Progenitor cell of endocrine pancreas (in vitro differentiated cells): ENCODE results near the gene VSTM2B. TPM values are rescaled to one million over a fixed set of nuclear protein-coding genes. Genes with fewer than 3 reads are reported as not detected.
A peak's percentile ranks its signal among the peaks of the same experiment; 100 is the strongest.

Source experiments
- DNase-seq: peaks from one replicate; pipeline ENCODE4 v3.0.0; 2021; ENCODE audit warnings: low spot score; ENCODE audit not compliant: unreplicated experiment
- H3K27ac Mint-ChIP-seq: 2 replicates; pipeline ENCODE4 v1.8.0; 2021; ENCODE audit warnings: mild to moderate bottlenecking, moderate library complexity, mixed read lengths
- H3K27me3 Mint-ChIP-seq: 2 replicates; pipeline ENCODE4 v1.8.0; 2021; ENCODE audit warnings: mixed read lengths
- H3K36me3 Mint-ChIP-seq: 2 replicates; pipeline ENCODE4 v1.8.0; 2022; ENCODE audit warnings: mixed read lengths; ENCODE audit not compliant: insufficient read depth
- H3K4me1 Mint-ChIP-seq: 2 replicates; pipeline ENCODE4 v1.8.0; 2021; ENCODE audit warnings: low read depth, mixed read lengths
- H3K4me3 Mint-ChIP-seq: 2 replicates; pipeline ENCODE4 v1.8.0; 2021; ENCODE audit warnings: low read depth, mild to moderate bottlenecking, moderate library complexity, mixed read lengths
- H3K9me3 Mint-ChIP-seq: 2 replicates; pipeline ENCODE4 v1.8.0; 2021; ENCODE audit warnings: low read depth, mixed read lengths
- CTCF ChIP-seq: fragments of 200-600 bp; sonication (generic); IDR thresholded peaks from one replicate; pipeline ENCODE4 v1.5.0; 2021; ENCODE audit warnings: antibody characterized with exemption, mild to moderate bottlenecking; ENCODE audit not compliant: unreplicated experiment
- total RNA-seq: library from RNA; stranded (reverse); gene quantifications from 2 replicates; pipeline ENCODE4 v1.2.1, GENCODE V29; 2021

VSTM2B gene
- total RNA-seq, 1 donor from 2014 or later: not detected

GRCh38 chr19:29524201-29524911 is 1.4 kb upstream of the VSTM2B start:
- no peaks in the 10 kb centered on the region for H3K9me3 Mint-ChIP-seq
- H3K27ac Mint-ChIP-seq: no peak overlapping the region
- H3K4me1 Mint-ChIP-seq: peaks cover 11% of the 10 kb centered on the region
- no peak for DNase-seq
- no peaks in the 10 kb centered on the region for H3K36me3 Mint-ChIP-seq
- no peak for TF ChIP-seq CTCF
- H3K4me3 Mint-ChIP-seq: no peak overlapping the region
- H3K27me3 Mint-ChIP-seq: peaks cover 86% of the 10 kb centered on the region

GRCh38 chr19:29524912-29525831 is 622 bp upstream of the VSTM2B start:
- Mint-ChIP-seq H3K27me3 (peaks cover 83% of the 10 kb centered on the region), H3K36me3 (no peaks in the 10 kb centered on the region), H3K4me1 (peaks cover 13% of the 10 kb centered on the region), H3K9me3 (no peaks in the 10 kb centered on the region), H3K27ac (no peak overlapping the region), H3K4me3 (peak overlapping the region; percentile 38)
- DNase-seq: no peak
- TF ChIP-seq CTCF: no peak

GRCh38 chr19:29526730-29527499 is 1.1 kb downstream of the VSTM2B start:
- Mint-ChIP-seq H3K9me3 (no peaks in the 10 kb centered on the region), H3K27me3 (peaks cover 81% of the 10 kb centered on the region), H3K27ac (no peak overlapping the region), H3K4me1 (peaks cover 14% of the 10 kb centered on the region), H3K36me3 (no peaks in the 10 kb centered on the region), H3K4me3 (no peak overlapping the region)
- no peak for TF ChIP-seq CTCF
- no peak for DNase-seq

- Mint-ChIP-seq H3K4me3 (peak overlapping the region; percentile 60), H3K27ac (peak overlapping the region; percentile 15), H3K27me3 (peaks cover 81% of the 10 kb centered on the region), H3K9me3 (no peaks in the 10 kb centered on the region), H3K36me3 (no peaks in the 10 kb centered on the region), H3K4me1 (peaks cover 14% of the 10 kb centered on the region)
- no peak for DNase-seq
- peak; percentile 24 for TF ChIP-seq CTCF
Observed at GRCh38 chr19:29527500-29528328, 1.9 kb downstream of the VSTM2B start.
